NCI-H1417 (cell line): ENCODE data around the gene C1QL4.
A peak's percentile ranks its signal among the peaks of the same experiment; 100 is the strongest.
"Not testable (repeated sequence)": the region's sequence is repeated elsewhere in the genome, so short reads cannot be mapped to it uniquely, and the experiment has no call there.

ENCODE experiments used
- DNase-seq, 3 experiments: peaks; one replicate each; lab custom pipeline; 2025; lab: John Stamatoyannopoulos, UW

The C1QL4 gene

DNA sequence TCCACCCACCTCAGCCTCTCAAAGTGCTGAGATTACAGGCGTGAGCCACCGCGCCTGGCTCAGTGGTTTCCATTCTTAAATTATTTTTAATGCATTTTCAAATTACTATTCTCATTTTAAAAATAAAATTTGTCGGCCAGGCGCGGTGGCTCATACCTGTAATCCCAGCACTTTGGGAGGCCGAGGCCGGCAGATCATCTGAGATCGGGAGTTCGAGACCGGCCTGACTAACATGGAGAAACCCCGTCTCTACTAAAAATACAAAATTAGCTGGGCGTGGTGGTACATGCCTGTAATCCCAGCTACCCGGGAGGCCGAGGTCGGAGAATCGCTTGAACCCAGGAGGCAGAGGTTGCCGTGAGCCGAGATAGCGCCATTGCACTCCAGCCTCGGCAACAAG, 3.2 kb downstream of the C1QL4 start:
- DNase-seq, result not testable (repeated sequence)

DNA sequence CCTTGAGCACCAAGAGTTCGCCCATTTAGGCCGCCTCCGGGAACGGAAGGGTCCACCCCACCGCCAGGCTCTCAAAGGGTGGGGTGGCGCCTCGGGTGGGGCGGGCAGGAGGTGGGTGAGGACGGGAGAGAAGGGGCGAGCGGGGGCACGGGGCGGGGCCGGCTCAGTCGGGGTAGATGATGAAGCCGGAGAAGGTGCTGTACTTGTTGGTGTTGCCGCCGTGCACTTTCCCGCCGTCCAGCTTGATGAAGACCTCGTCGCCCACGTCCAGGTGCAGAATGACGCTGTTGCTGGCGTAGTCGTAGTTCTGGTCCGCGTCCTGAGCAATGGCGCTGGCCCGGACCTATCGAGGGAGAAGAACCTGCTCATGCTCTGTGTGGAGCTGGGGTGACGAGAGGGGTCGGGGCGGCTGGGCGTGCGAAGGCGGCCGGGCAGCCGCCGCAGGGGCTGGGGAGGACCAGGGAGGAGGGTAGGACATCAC, 4.1 kb downstream of the C1QL4 start:
- no peak for DNase-seq

DNA sequence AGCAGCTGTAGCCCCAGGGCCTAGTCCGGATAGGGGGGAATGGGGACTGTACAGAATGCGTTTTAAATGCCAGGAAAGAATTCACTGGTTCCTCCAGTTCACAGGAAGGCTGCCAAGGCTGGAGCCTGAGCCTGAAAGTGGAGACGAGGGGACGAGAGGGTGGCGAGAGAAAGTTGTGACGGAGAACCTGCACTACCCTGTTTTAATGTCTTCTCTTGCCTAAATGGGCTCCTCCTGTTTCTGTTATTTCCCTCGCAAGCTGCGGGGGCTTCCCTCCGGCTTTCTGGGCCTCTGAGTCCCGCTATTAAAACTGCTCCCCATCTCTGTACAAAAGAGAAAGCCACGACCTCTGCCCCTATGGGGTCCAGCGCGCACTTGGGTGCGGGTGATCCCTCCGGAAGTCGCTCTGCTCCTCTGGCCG, 4.5 kb downstream of the C1QL4 start:
- DNase-seq, result no peak

DNA sequence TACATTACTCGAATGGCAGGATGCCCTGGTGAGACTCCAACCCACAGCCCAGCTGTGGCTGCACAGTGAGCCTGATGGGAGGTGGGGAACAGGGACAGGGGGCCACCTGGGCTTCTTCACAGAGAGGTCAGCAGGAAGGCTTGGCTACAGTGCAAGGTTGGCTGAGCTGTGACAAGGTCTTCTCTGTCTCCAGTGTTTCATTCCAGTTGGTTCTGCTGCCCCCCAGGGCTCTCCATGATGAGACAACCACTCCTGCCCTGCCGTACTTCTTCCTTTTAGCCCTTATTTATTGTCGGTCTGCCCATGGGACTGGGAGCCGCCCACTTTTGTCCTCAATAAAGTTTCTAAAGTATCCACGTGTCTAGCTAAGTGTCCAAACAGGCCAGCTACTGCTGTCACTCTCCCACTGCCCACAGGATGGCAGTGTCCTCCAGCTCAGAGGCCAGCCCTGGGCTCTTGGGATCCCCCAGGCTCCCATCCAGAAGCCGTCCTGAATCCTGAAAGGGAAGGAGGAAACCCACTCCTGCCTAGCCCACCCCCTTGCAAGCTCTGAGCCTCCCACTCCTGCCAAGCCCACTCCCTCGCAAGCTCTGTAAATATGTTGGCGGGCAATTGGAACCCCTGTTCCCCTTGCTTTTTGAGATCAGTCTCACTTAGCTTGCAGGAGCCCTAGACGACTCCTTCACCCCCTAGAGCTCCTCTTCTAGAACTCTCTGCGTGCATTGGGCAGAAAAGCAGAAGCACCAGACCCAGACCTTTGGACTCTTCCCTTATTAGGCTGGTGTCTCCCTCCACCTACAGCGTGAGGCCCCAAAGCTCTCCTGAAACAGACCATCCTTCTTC, 5.4 kb downstream of the C1QL4 start:
- peak; percentile 14 to 58 (median 45) for DNase-seq

DNA sequence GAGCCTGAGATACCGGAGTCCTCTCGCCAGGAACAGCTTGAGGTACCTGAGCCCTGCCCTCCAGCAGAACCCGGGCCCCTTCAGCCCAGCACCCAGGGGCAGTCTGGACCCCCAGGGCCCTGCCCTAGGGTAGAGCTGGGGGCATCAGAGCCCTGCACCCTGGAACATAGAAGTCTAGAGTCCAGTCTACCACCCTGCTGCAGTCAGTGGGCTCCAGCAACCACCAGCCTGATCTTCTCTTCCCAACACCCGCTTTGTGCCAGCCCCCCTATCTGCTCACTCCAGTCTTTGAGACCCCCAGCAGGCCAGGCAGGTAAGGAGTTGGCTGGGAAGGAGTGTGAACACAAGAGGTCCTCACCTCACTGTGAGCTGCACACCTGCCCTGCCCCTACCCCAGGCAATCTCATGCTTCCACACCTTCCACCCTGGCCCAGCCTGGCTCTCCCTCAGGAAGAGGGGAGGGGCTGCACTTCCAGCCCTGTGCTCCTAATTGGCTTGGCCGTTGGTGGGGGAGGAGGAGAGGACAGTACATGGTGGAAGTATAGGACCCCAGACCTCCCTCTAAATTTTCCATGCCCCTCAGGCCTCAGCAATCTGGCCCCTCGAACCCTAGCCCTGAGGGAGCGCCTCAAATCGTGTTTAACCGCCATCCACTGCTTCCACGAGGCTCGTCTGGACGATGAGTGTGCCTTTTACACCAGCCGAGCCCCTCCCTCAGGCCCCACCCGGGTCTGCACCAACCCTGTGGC, 6.2 kb downstream of the C1QL4 start:
- no peak for DNase-seq

DNA sequence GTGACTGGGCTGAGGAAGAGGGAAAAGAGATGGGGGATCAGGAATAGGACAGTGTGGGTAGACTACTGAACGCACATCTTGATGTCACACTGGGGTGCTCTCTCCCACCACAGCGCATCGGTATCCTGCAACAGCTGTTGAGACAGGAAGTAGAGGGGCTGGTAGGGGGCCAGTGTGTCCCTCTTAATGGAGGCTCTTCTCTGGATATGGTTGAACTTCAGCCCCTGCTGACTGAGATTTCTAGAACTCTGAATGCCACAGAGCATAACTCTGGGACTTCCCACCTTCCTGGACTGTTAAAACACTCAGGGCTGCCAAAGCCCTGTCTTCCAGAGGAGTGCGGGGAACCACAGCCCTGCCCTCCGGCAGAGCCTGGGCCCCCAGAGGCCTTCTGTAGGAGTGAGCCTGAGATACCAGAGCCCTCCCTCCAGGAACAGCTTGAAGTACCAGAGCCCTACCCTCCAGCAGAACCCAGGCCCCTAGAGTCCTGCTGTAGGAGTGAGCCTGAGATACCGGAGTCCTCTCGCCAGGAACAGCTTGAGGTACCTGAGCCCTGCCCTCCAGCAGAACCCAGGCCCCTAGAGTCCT, 6.9 kb downstream of the C1QL4 start:
- no peak for DNase-seq

DNA sequence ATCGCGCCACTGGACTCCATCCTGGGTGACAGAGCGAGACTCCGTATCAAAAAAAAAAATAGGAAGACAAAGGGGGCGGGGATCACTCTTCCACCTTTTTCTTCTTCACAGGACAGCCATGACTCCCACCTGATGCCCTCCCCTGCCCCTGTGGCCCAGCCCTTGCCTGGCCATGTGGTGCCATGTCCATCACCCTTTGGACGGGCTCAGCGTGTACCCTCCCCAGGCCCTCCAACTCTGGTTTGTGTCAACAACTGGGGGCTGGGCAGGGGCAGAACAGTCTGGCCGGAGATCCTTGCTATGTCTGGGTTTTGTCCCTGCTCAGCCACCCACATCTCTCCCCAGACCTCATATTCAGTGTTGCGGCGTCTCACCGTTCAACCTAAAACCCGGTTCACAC, 8.2 kb downstream of the C1QL4 start:
- no peak for DNase-seq

DNA sequence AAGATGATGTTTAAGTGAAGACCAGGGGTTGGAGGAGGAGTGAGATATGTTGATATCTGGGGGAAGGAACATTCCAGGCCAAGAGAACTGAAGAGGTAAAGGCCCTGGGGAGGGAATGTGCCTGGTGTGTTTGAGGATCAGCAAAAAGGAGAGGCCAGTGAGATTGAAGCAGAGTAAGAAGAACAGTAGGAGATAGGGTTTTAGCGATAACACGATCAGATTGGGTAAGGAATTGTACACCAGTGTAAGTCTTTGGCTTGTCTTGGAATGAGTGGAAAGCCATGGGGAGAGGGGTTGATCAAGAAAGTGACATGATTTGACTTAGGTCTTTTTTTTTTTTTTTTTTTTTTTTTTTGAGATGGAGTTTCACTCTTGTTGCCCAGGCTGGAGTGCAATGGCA, 9.1 kb downstream of the C1QL4 start:
- no peak for DNase-seq

DNA sequence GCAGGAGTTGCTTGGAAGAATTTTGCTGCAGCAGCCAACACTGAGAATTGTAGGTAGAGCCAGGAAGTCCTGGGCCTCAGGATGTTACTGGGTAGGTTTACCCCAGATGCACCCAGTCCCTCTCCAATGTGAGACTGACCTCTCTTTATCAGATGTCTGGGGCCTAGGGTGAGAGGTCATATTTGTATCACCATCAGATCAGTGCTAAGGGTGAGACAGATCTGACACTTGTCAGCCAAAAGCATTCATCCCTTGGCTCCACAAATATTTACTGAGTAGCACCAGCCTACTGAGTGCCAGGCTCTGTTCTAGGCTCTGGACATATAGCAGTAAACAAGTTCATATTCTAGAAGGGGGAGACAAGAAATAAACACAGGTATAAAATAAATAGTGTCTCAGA, 9.6 kb downstream of the C1QL4 start:
- DNase-seq, result no peak

DNA sequence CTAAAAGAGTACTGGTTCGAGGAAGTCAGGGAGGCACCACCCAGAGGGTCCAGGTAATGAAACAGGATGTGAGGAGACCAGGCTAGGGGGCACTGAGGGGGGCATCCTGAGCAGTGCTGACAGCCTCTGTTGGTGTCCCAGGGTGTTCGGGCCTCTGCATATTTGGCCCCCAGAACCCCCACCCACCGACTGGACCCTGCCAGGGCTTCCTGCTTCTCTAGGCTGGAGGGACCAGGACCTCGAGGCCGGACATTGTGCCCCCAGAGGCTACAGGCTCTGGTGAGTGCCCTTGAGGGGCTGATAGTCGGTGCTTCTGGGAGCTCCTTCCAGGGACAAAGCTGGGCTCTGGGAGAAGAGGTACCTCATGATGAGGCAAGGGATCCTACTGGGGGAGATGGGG, 11.4 kb downstream of the C1QL4 start:
- DNase-seq, result no peak

DNA sequence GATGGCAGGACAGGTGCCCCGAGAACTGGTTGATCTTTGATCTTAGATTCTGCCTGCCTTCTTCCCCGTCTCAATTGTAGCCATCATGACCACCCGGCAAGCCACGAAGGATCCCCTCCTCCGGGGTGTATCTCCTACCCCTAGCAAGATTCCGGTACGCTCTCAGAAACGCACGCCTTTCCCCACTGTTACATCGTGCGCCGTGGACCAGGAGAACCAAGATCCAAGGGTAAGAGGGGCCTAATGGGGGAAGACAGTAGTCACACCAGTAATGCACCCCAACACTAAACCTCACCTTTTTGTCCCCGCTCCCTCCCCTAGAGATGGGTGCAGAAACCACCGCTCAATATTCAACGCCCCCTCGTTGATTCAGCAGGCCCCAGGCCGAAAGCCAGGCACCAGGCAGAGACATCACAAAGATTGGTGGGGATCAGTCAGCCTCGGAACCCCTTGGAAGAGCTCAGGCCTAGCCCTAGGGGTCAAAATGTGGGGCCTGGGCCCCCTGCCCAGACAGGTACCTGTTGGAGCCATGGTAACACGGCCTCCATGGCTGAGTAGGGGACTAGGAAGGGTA, 13.4 kb downstream of the C1QL4 start:
- peak in 1 of 3 experiments; percentile 46 for DNase-seq

DNA sequence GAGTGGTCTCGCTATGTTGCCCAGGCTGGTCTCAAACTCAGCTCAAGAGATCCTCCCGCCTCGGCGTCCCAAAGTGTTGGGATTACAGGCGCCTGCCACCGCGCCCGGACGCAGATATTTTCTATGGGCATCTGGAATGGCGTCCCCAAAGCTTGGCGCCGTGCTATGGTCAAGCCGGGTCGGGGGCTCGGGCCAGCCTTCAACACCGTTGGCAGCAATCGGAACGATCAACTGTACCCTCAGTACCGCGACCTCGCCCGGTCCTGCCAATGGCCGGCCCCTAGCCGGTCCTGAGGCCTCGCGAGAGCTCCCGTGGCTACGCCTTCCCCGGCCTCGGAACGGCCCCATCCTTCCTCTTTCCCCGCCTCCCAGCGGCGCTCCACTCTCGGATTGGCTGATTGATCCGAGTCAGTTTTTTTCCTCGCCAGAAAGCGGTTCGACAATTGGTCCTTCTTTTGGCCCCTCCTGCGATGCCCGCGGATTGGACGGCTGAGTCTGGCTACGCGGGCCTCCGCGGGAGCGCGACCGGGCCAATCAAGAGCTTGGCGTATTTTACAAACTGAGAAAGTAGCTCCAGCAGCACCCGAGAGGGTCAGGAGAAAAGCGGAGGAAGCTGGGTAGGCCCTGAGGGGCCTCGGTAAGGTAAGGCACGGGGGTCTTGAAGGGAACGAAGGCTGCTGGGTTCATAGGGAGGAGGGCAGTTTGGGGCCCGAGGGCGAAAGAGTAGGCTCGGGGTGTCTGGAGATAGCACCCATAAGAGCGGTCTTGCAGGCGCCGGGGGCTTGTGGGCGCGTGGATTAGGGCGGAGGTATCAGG, 14.1 kb downstream of the C1QL4 start, which contains the start of gene TROAP:
Gene TROAP (plus strand): TSS at position 548 of the 816 bp plus-strand sequence. CDS start 354 bp downstream, outside the sequence.
- DNase-seq, result peak; percentile 99 to 100 (median 99)

DNA sequence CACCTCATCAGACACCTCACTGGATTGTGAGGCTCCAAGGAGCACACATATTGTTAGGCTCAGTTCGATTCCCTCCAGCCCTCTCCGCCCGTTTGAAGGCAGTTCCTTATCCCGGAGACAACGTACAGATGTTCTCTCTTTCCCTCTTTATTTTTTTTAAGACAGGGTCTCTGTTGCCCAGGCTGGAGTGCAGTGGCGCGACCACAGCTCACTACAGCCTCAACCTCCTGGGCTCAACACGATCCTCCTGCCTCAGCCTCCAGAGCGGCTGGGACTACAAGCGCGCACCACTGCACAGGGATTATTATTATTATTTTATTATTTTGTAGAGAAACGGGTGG, 14.7 kb downstream of the C1QL4 start:
- DNase-seq, result no peak

DNA sequence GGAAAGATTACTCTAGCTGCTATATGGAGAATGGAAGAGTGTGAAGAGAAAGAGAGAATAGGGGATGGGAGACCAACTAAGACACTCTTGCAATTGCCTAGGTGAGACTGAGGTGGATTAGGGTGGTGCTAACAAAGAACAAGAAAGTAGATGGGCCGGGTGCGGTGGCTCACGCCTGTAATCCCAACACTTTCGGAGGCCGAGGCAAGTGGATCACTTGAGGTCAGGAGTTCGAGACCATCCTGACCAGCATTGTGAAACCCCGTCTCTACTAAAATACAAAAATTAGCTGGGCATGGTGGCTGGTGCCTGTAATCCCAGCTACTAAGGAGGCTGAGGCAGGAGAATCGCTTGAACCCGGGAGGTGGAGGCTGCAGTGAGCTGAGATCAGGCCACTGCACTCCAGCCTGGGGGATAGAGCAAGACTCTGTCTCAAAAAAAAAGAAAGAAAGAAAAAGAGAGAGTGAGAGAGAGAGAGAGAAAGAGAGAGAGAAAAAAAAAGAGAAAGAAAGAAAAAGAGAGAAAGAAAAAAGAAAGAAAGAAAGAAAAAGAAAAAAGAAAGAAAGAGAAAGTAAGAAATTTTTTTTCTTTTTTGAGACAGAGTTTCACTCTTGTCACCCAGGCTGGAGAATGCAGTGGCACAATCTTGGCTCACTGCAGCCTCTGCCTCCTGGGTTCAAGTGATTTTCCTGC, 16.4 kb downstream of the C1QL4 start:
- DNase-seq, result not testable (repeated sequence)

DNA sequence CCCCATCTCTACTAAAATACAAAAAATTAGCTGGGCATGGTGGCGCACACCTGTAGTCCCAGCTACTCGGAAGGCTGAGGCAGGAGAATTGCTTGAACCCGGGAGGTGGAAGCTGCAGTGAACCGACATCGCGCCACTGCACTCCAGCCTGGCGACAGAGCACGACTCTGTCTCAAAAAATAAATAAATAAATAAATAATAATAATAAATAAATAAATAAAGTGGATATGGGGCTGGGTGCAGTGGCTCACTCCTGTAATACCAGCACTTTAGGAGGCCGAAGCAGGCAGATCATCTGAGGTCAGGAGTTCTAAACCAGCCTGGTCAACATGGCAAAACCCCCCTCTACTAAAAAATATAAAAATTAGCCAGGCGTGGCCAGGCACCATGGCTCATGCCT, 19.9 kb downstream of the C1QL4 start:
- DNase-seq, result not testable (repeated sequence)

DNA sequence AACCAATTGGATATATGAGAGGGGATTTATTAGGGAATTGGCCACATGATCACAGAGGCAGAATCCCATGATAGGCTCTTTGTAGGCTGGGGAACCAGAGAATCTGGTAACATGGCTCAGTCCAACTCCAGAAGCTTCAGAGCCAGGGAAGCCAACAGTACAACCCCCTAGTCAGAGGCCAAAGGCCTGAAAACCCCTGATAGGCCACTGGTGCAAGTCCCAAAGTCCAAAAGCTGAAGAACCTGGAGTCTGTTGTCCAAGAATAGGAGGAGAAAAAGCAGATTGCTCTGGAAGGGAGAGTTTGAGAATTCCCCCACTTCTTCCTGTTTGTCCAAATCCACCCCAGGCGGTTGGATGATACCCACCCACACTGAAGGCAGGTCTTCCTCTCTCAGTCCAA, 22.2 kb downstream of the C1QL4 start:
- no peak for DNase-seq

DNA sequence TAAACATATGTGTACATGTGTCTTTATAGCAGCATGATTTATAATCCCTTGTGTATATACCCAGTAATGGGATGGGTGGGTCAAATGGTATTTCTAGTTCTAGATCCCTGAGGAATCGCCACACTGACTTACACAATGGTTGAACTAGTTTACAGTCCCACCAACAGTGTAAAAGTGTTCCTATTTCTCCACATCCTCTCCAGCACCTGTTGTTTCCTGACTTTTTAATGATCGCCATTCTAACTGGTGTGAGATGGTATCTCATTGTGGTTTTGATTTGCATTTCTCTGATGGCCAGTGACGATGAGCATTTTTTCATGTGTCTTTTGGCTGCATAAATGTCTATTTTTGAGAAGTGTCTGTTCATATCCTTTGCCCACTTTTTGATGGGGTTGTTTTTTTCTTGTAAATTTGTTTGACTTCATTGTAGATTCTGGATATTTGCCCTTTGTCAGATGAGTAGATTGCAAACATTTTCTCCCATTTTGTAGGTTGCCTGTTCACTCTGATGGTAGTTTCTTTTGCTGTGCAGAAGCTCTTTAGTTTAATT, 26.5 kb downstream of the C1QL4 start:
- DNase-seq, result not testable (repeated sequence)

DNA sequence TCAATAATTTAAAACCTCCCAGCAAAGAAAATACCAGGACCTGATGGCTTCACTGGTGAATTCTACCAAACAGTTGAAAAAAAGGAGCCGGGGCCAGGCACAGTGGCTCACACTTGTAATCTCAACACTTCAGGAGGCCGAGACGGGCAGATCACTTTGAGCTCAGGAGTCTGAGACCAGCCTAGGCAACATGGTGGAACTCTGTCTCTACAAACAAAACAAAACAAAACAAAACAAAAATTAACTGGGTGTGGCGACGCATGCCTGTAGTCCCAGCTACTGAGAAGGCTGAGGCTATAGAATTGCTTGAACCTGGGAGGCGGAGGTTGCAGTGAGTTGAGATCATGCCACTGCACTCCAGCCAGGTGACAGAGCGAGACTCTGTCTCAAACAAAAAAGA, 27.6 kb downstream of the C1QL4 start:
- no peak for DNase-seq

DNA sequence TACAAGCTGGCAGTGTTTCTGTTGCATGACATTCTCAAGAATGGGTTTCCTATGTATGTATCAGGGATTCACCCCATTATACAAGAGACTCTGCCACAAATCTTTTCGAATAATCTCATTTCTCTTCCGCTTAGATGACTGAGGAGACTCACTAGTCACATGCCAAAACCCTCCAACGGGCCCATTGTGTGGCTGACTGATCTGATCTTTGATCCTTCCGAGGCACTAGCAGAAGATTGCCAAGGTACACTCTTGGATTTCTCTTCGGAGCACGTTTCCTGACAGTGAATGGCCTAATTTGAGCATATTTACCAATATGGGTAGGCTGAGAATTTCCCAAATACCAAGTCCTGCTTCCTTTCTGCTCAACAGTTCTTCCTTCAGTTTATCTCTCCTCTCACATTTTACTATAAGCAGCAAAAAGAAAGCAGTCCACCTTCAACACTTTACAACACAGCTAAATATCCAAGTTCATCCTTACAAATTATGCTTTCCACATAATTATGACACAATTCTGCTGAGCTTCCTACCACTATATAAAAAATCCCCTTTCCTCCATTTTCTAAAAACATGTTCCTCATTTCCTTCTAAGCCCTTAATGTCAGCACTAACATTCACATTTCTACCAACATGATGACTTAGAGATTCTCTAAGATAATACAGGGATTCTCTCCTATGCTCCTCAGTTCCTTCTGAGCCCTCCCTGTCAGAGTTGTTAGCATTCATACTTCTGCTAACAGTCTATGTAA, 31.1 kb downstream of the C1QL4 start:
- DNase-seq, result no peak

DNA sequence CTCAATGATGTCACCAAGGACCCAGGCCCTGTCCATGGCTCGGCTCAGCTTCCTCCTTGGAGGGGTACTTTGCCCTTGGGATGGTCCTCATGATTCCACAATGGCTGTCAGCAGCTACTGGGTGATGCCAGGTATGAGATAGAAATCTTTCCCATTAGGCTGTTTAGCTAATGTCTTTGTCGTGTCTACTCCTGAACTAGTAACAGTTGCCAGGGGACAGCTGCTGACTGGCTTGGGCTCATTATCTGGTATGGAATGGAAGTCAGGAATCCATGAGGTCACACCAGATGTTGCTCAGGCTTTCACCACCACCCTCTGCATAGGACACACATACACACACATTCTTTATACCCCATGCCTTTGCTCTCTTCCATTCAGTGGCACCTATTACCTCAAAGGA, 32.8 kb downstream of the C1QL4 start:
- DNase-seq, result no peak
